Upper lobe of right lung (tissue), 1 donor: ENCODE measurements around the gene PPARA. TPM values are rescaled to one million over a fixed set of nuclear protein-coding genes. Genes with fewer than 3 reads are reported as not detected.

Source experiments
- ATAC-seq: fragments of 200-7000 bp; cut with Tn5 transposase; one replicate; pipeline ENCODE4 v1.9.1; 2020; ENCODE audit warnings: mild to moderate bottlenecking, moderate library complexity
- DNase-seq: peaks from one replicate; pipeline ENCODE4 v3.0.0-alpha.2; 2020
- H3K27ac ChIP-seq: fragments of 200-600 bp; one replicate; pipeline ENCODE4 v1.8.0; 2022
- H3K27me3 ChIP-seq: fragments of 200-600 bp; one replicate; pipeline ENCODE4 v1.8.0; 2022; ENCODE audit warnings: mild to moderate bottlenecking
- H3K36me3 ChIP-seq: fragments of 200-600 bp; one replicate; pipeline ENCODE4 v1.8.0; 2022
- H3K4me1 ChIP-seq: fragments of 200-600 bp; one replicate; pipeline ENCODE4 v1.8.0; 2022
- H3K4me3 ChIP-seq: fragments of 200-600 bp; one replicate; pipeline ENCODE4 v1.8.0; 2022; ENCODE audit warnings: mild to moderate bottlenecking
- H3K9me3 ChIP-seq: fragments of 200-600 bp; one replicate; pipeline ENCODE4 v1.8.0; 2022
- CTCF ChIP-seq: fragments of 200-600 bp; IDR thresholded peaks from one replicate; pipeline ENCODE4 v1.8.0; 2022; ENCODE audit warnings: antibody characterized with exemption
- intact Hi-C: fragments of 100-400 bp; cut with DNase I; formaldehyde crosslinking; loops from one replicate; pipeline ENCODE4 v1.11.0; 2022
- total RNA-seq: library from RNA; stranded (reverse); fragmentation: NEBNext Ultra II Directional; extraction: Animal tissue kit (Norgen Biotek cat#: 25700); gene quantifications from one replicate; pipeline ENCODE4 v1.2.1, GENCODE V29; 2021
- donor health status: DM: no; HTN: yes; CAD: no; lungs with severe emphysema.

The PPARA gene
- total RNA-seq, 1 donor from 2014 or later = 18.4 TPM

GRCh38 chr22:46292732-46293131 is 142.4 kb downstream of the PPARA start:
- peak overlapping the region; percentile 36 for H3K27ac ChIP-seq
- no peak for DNase-seq
- H3K9me3 ChIP-seq = no peaks in the 10 kb centered on the region
- intact Hi-C loops = no loop called here
- no peak for TF ChIP-seq CTCF
- H3K36me3 ChIP-seq = peaks cover 15% of the 10 kb centered on the region
- H3K4me1 ChIP-seq = peaks cover 23% of the 10 kb centered on the region
- H3K27me3 ChIP-seq = no peaks in the 10 kb centered on the region
- no peak for ATAC-seq
- no peak overlapping the region for H3K4me3 ChIP-seq

Other genes with a start within 250 kb of the PPARA start
- 5.4 TPM for gene WNT7B, start 173.4 kb upstream of the PPARA start, total RNA-seq
- 9.0 TPM for gene CDPF1, start 99.8 kb downstream of the PPARA start, total RNA-seq
- gene PKDREJ, start 112.8 kb downstream of the PPARA start, total RNA-seq = not detected
- 26.3 TPM for gene TTC38, start 117.5 kb downstream of the PPARA start, total RNA-seq
- 0.43 TPM for gene GTSE1, start 146.3 kb downstream of the PPARA start, total RNA-seq
- gene TRMU, start 185.2 kb downstream of the PPARA start, total RNA-seq = 34.9 TPM